CD4-positive, alpha-beta T cell treated with Interleukin-6 for 4 hours (primary cell): ENCODE data around the gene CDH16.

Source experiments
- DNase-seq: peaks from one replicate; pipeline ENCODE4 v3.0.0-alpha.2; 2020; ENCODE audit warnings: mixed read lengths

The CDH16 gene

DNA sequence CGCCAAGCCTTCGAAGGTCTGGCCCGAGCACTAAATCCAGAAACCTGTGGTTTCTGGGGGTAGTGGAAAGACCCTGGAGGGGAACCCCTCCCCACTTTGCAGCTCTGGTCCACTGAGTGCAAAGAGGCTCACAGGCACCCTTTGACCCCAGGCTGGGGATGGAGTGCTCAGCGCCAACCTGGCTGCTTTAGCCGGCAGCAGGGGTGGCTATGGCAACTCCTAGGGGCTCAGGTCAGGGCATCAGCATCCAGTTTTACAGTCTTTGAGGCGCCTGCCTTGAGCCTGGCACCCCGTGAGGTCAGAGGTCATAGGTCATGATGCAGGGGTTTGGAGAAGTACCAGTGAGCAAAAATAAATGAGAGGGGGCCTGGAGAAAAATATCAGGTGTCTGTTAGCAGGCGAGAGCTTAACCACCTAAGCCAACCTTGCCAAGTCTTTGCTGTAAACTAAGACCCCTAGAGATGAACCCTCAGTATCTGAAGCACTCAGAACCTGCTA, 56.6 kb downstream of the CDH16 start:
- no peak for DNase-seq

- DNase-seq: no peak
Observed at GRCh38 chr16:66859397-66860068, 59.2 kb downstream of the CDH16 start.

- DNase-seq: no peak
Observed at GRCh38 chr16:66858740-66859396, 59.8 kb downstream of the CDH16 start.
